A549 (cell line): ENCODE results near the gene GRAP2. TPM values are rescaled to one million over a fixed set of nuclear protein-coding genes. Genes with fewer than 3 reads are reported as not detected.

ENCODE experiments used
- ATAC-seq, 2 experiments: fragments of 200-7000 bp in 1 of 2; fragments of >200 bp in 1 of 2; cut with Nextera tagmentation in 1 of 2; cut with Tn5 transposase in 1 of 2; 3 replicates each; pipeline versions ENCODE4 v1.8.0 to v1.9.1; 2018 to 2020; ENCODE audit warnings: mild to moderate bottlenecking in 1 of 2, moderate library complexity in 1 of 2
- CTCF ChIA-PET: fragments of 300-600 bp; sonication (Branson Sonifier 250); formaldehyde crosslinking; extraction: SDS; loops from one replicate; lab custom pipeline; 2021; ENCODE audit warnings: antibody characterized with exemption, inconsistent platforms; lab: Yijun Ruan, JAX
- POLR2A ChIA-PET: fragments of 350-600 bp; formaldehyde crosslinking; extraction: SDS; loops from one replicate; lab custom pipeline; 2021; ENCODE audit warnings: antibody characterized with exemption, inconsistent platforms; lab: Yijun Ruan, JAX
- DNase-seq, 2 experiments: peaks; one replicate each; pipeline versions ENCODE4 v3.0.0 to v3.0.0-alpha.2; 2011 to 2016; ENCODE audit warnings: low read depth in 1 of 2, low spot score in 1 of 2
- FAIRE-seq: peaks from 2 replicates; lab custom pipeline; 2011; peaks lifted over from hg19 to GRCh38; lab: Jason Lieb, UNC
- H3K27ac ChIP-seq, 2 experiments: fragments of >200 bp; sonication (Bioruptor Twin); formaldehyde crosslinking; 3 replicates each; pipeline ENCODE4 v1.5.1; 2016 to 2017
- H3K4me1 ChIP-seq: fragments of >200 bp; sonication (Bioruptor Twin); formaldehyde crosslinking; 3 replicates; pipeline ENCODE4 v1.6.1; 2016
- H3K4me2 ChIP-seq: fragments of >200 bp; sonication (Bioruptor Twin); formaldehyde crosslinking; 3 replicates; pipeline ENCODE4 v1.6.1; 2016
- H3K4me3 ChIP-seq: fragments of >200 bp; sonication (Bioruptor Twin); formaldehyde crosslinking; 3 replicates; pipeline ENCODE4 v1.5.1; 2016
- H3K9me3 ChIP-seq: fragments of >200 bp; sonication (Bioruptor Twin); formaldehyde crosslinking; 3 replicates; pipeline ENCODE4 v1.6.1; 2016
- ATOH8 ChIP-seq: fragments of 250-450 bp; sonication (Bioruptor Pico); IDR thresholded peaks from 2 replicates; pipeline ENCODE4 v1.5.0; 2020; ENCODE audit warnings: low read depth, mild to moderate bottlenecking, moderate library complexity
- BHLHE40 ChIP-seq: IDR thresholded peaks from 2 replicates; pipeline ENCODE4 v1.6.1; 2012; ENCODE audit warnings: low read depth, low read length, inconsistent platforms
- CHD4 ChIP-seq: fragments of 200-600 bp; sonication (generic); IDR thresholded peaks from 2 replicates; pipeline ENCODE4 v1.6.1; 2016; ENCODE audit warnings: antibody characterized with exemption, mild to moderate bottlenecking, borderline replicate concordance
- CTCF ChIP-seq: fragments of >200 bp; sonication (Bioruptor Twin); formaldehyde crosslinking; IDR thresholded peaks from 3 replicates; pipeline ENCODE4 v1.5.1; 2016
- EHF ChIP-seq: fragments of 250-450 bp; sonication (Bioruptor Pico); IDR thresholded peaks from 2 replicates; pipeline ENCODE4 v1.5.0; 2020; ENCODE audit warnings: mild to moderate bottlenecking
- FOSB ChIP-seq: fragments of 250-450 bp; sonication (Bioruptor Pico); IDR thresholded peaks from 2 replicates; pipeline ENCODE4 v1.5.0; 2020; ENCODE audit warnings: mild to moderate bottlenecking, moderate library complexity
- FOSL2 ChIP-seq, 2 experiments: fragments of 450-650 bp in 1 of 2; fragments of >200 bp in 1 of 2; sonication (Bioruptor Twin) in 1 of 2; formaldehyde crosslinking; IDR thresholded peaks; 2 replicates each; pipeline versions ENCODE4 v1.5.0 to v1.6.1; 2016 to 2020; ENCODE audit warnings: mild to moderate bottlenecking in 1 of 2, moderate library complexity in 1 of 2
- FOXS1 ChIP-seq: fragments of 250-450 bp; sonication (Bioruptor Pico); IDR thresholded peaks from 2 replicates; pipeline ENCODE4 v1.5.0; 2020; ENCODE audit warnings: mild to moderate bottlenecking, moderate library complexity
- GATA3 ChIP-seq: IDR thresholded peaks from 2 replicates; pipeline ENCODE4 v1.6.1; 2012; ENCODE audit warnings: borderline replicate concordance
- HES2 ChIP-seq: fragments of >200 bp; sonication (Bioruptor Twin); formaldehyde crosslinking; IDR thresholded peaks from 2 replicates; pipeline ENCODE4 v1.6.1; 2016
- HMGXB4 ChIP-seq: fragments of 250-450 bp; sonication (Bioruptor Pico); IDR thresholded peaks from 2 replicates; pipeline ENCODE4 v1.5.0; 2021; ENCODE audit warnings: mild to moderate bottlenecking, moderate library complexity, borderline replicate concordance
- JUNB ChIP-seq: fragments of >200 bp; sonication (Bioruptor Twin); formaldehyde crosslinking; IDR thresholded peaks from 2 replicates; pipeline ENCODE4 v1.6.1; 2016
- KDM1A ChIP-seq: fragments of 200-600 bp; sonication (generic); IDR thresholded peaks from 2 replicates; pipeline ENCODE4 v1.6.1; 2016; ENCODE audit warnings: low read depth, mild to moderate bottlenecking
- KDM5A ChIP-seq: fragments of 200-600 bp; sonication (generic); IDR thresholded peaks from 2 replicates; pipeline ENCODE4 v1.6.1; 2016; ENCODE audit warnings: antibody characterized with exemption, mild to moderate bottlenecking
- MAX ChIP-seq: IDR thresholded peaks from 2 replicates; pipeline ENCODE4 v1.6.1; 2012
- MYC ChIP-seq: IDR thresholded peaks from 2 replicates; pipeline ENCODE4 v1.6.1; 2012; ENCODE audit warnings: mild to moderate bottlenecking, inconsistent platforms, low read length, improper control_type of control experiment, borderline replicate concordance
- NPAS2 ChIP-seq: fragments of 250-450 bp; sonication (Bioruptor Pico); IDR thresholded peaks from 2 replicates; pipeline ENCODE4 v1.8.0; 2022; ENCODE audit warnings: mild to moderate bottlenecking, moderate library complexity, borderline replicate concordance
- PHF8 ChIP-seq: fragments of 200-600 bp; sonication (generic); IDR thresholded peaks from 2 replicates; pipeline ENCODE4 v1.6.1; 2016; ENCODE audit warnings: low read depth, mild to moderate bottlenecking, antibody characterized with exemption, moderate library complexity, borderline replicate concordance
- POLR2A ChIP-seq: IDR thresholded peaks from 2 replicates; pipeline ENCODE4 v1.6.1; 2012; ENCODE audit warnings: mild to moderate bottlenecking, low read length
- POLR2AphosphoS2 ChIP-seq: conservative IDR thresholded peaks from 2 replicates; pipeline ENCODE4 v1.6.1; 2012; ENCODE audit warnings: low read length, improper control_type of control experiment, inconsistent platforms
- RAD21 ChIP-seq, 2 experiments: fragments of >200 bp in 1 of 2; sonication (Bioruptor Twin) in 1 of 2; formaldehyde crosslinking in 1 of 2; IDR thresholded peaks in 1 of 2; conservative IDR thresholded peaks in 1 of 2; 2 replicates in 1 of 2; 3 replicates in 1 of 2; pipeline ENCODE4 v1.6.1; 2012 to 2018; ENCODE audit warnings: inconsistent platforms in 1 of 2
- RARB ChIP-seq: fragments of 250-450 bp; sonication (Bioruptor Pico); IDR thresholded peaks from 2 replicates; pipeline ENCODE4 v1.8.0; 2021; ENCODE audit warnings: mild to moderate bottlenecking, moderate library complexity
- ZNF302 ChIP-seq: fragments of 250-450 bp; sonication (Bioruptor Pico); IDR thresholded peaks from 2 replicates; pipeline ENCODE4 v1.9.0; 2021; ENCODE audit warnings: inconsistent platforms, mild to moderate bottlenecking, moderate library complexity
- WGBS: methylation state at CpG from one replicate; pipeline ENCODE4 v1.1.6; 2017; ENCODE audit errors: missing lambda C conversion rate; 5-methylcytosine and 5-hydroxymethylcytosine counted together
- polyA plus RNA-seq, 4 experiments: library from polyadenylated mRNA; depleted of rRNA in 3 of 4; stranded (reverse); fragments of >200 nt; fragmentation: RNase III in 1 of 4; extraction: RNeasy Plus Mini Kit Qiagen cat#74134 plus additional on column Dnase treatment in 1 of 4; gene quantifications; 2 replicates in 3 of 4; 3 replicates in 1 of 4; pipeline ENCODE4 v1.2.3, GENCODE V29; 2011 to 2017

Gene GRAP2
- polyA plus RNA-seq, 2 of the 4 experiments (the other 2 are of a cell fraction) = not detected

- POLR2A ChIA-PET = no interaction called here
- TF ChIP-seq KDM5A = no peak
- no peak for TF ChIP-seq EHF (CRISPR knock-in tag)
- no peak for TF ChIP-seq JUNB
- no peak for TF ChIP-seq HMGXB4 (CRISPR knock-in tag)
- TF ChIP-seq MAX = no peak
- no peak for TF ChIP-seq FOSL2 (IDR thresholded peaks at IDR 0.05)
- no peak for TF ChIP-seq FOSL2 (CRISPR knock-in tag; IDR thresholded peaks at IDR 0.05)
- TF ChIP-seq NPAS2 (CRISPR knock-in tag) = no peak
- TF ChIP-seq KDM1A = no peak
- no peak for TF ChIP-seq ZNF302 (CRISPR knock-in tag)
- no peak for TF ChIP-seq PHF8
- TF ChIP-seq CHD4 = no peak
- no peak overlapping the region for H3K4me2 ChIP-seq
- H3K4me3 ChIP-seq = no peak overlapping the region
- WGBS = 88% methylated on average over 4 of the region's 4 CpGs
- H3K4me1 ChIP-seq = no peaks in the 10 kb centered on the region
- no peaks in the 10 kb centered on the region for H3K9me3 ChIP-seq
- no peak for DNase-seq
- no peak overlapping the region for H3K27ac ChIP-seq
- no peak for FAIRE-seq
- no peak for ATAC-seq
- CTCF ChIA-PET = interaction anchor here (1.0 to 1.4 kb wide), 2 partner anchors 64 to 70 kb away, joined by 4 read pairs; no protein-coding TSS in a partner anchor
Measured at GRCh38 chr22:39954584-39955055, 53.7 kb downstream of the GRAP2 start.

GRCh38 chr22:39955675-39956074 lies 54.8 kb downstream of the GRAP2 start:
- CTCF ChIA-PET = no interaction called here
- 91% methylated on average over 2 of the region's 2 CpGs for WGBS
- no peak for ATAC-seq

GRCh38 chr22:39956932-39957664 lies 56.2 kb downstream of the GRAP2 start:
- CTCF ChIA-PET = interaction anchor here (1.6 kb wide), 1 partner anchor 68 kb away, joined by 5 read pairs; no protein-coding TSS in a partner anchor
- H3K9me3 ChIP-seq = no peaks in the 10 kb centered on the region
- WGBS = 67% methylated on average over 9 of the region's 10 CpGs
- H3K4me2 ChIP-seq = no peak overlapping the region
- DNase-seq (no peak), FAIRE-seq (no peak), ATAC-seq (no peak)
- no peak overlapping the region for H3K4me3 ChIP-seq
- no peak overlapping the region for H3K27ac ChIP-seq
- H3K4me1 ChIP-seq = no peaks in the 10 kb centered on the region
- TF ChIP-seq BHLHE40 (no peak), RARB (CRISPR knock-in tag) (no peak), NPAS2 (CRISPR knock-in tag) (no peak), FOSL2 (IDR thresholded peaks at IDR 0.05) (no peak), FOSL2 (CRISPR knock-in tag; IDR thresholded peaks at IDR 0.05) (no peak), JUNB (no peak), POLR2A (no peak), POLR2AphosphoS2 (no peak), ZNF302 (CRISPR knock-in tag) (no peak), GATA3 (no peak), RAD21 (conservative IDR thresholded peaks at IDR 0.05 in 1 of 2, IDR thresholded peaks at IDR 0.05 in 1 of 2) (no peak), FOXS1 (CRISPR knock-in tag) (no peak), CTCF (no peak), MYC (no peak), CHD4 (no peak), ATOH8 (CRISPR knock-in tag) (no peak)
- TF ChIP-seq, all 56 proteins: peak for 0
- POLR2A ChIA-PET = no interaction called here

More at GRCh38 chr22:39955675-39956074, 54.8 kb downstream of the GRAP2 start:
- POLR2A ChIA-PET = no interaction called here
- FAIRE-seq (no peak), DNase-seq (no peak)
- no peaks in the 10 kb centered on the region for H3K4me1 ChIP-seq
- H3K4me3 ChIP-seq = no peak overlapping the region
- TF ChIP-seq CHD4 (no peak), HES2 (no peak), ZNF302 (CRISPR knock-in tag) (no peak), FOSB (no peak)
- H3K4me2 ChIP-seq = no peak overlapping the region
- no peak overlapping the region for H3K27ac ChIP-seq
- H3K9me3 ChIP-seq = no peaks in the 10 kb centered on the region
